Thymus (tissue), 11 donors: ENCODE measurements around the gene MADCAM1. TPM values are rescaled to one million over a fixed set of nuclear protein-coding genes. Genes with fewer than 3 reads are reported as not detected.

ENCODE experiments used
- DNase-seq, 9 donors: peaks; one replicate each; pipeline ENCODE4 v3.0.0-alpha.2; 2013; ENCODE audit warnings: low spot score in 9 of 9, low read depth in 6 of 9, missing footprints in 1 of 9
- H3K27ac ChIP-seq, 2 donors: one replicate each; pipeline ENCODE4 v1.5.1; 2013; ENCODE audit warnings: control low read depth in 1 of 2, low read depth in 1 of 2, low read length in 1 of 2, mild to moderate bottlenecking in 1 of 2, moderate library complexity in 1 of 2
- H3K27me3 ChIP-seq, 2 donors: one replicate each; pipeline ENCODE4 v1.5.1; 2013; ENCODE audit warnings: low read length in 1 of 2; ENCODE audit not compliant: control insufficient read depth in 2 of 2, insufficient read depth in 1 of 2
- H3K36me3 ChIP-seq, 2 donors: one replicate each; pipeline ENCODE4 v1.5.1; 2013; ENCODE audit warnings: low read length in 1 of 2, mild to moderate bottlenecking in 1 of 2, moderate library complexity in 1 of 2; ENCODE audit not compliant: control insufficient read depth in 2 of 2, insufficient read depth in 2 of 2
- H3K4me1 ChIP-seq, 2 donors: one replicate each; pipeline ENCODE4 v1.5.1; 2013; ENCODE audit warnings: low read length in 2 of 2; ENCODE audit not compliant: control insufficient read depth in 2 of 2, insufficient read depth in 2 of 2
- H3K4me3 ChIP-seq, 2 donors: one replicate each; pipeline ENCODE4 v1.5.1; 2013; ENCODE audit warnings: low read length in 2 of 2, control low read depth in 1 of 2, mild to moderate bottlenecking in 1 of 2
- H3K9me3 ChIP-seq, 2 donors: one replicate each; pipeline ENCODE4 v1.5.1; 2013; ENCODE audit warnings: low read length in 1 of 2, mild to moderate bottlenecking in 1 of 2; ENCODE audit not compliant: control insufficient read depth in 2 of 2, insufficient read depth in 1 of 2
- WGBS: extraction: QIAGEN DNeasy Blood & Tissue Kit; methylation state at CpG from one replicate; pipeline ENCODE4 v1.1.7; 2013; 5-methylcytosine and 5-hydroxymethylcytosine counted together
- polyA plus RNA-seq: library from polyadenylated mRNA; stranded (reverse); fragments of 200-250 nt; gene quantifications from one replicate; pipeline ENCODE4 v1.2.3, GENCODE V29; 2013
- total RNA-seq: library from RNA; stranded (reverse); fragments of 120-200 nt; gene quantifications from one replicate; pipeline ENCODE4 v1.2.4, GENCODE V29; 2013
- donor health status: healthy.

Gene MADCAM1
- total and polyA plus RNA-seq, 2 donors, result 0.27 to 1.4 TPM

- no peak for DNase-seq
- 87% methylated on average over 52 of the region's 52 CpGs for WGBS
- H3K36me3 ChIP-seq, result no peaks in the 10 kb centered on the region
- H3K4me1 ChIP-seq, result peaks cover 0 to 7% of the 10 kb centered on the region in 2 donors
- H3K4me3 ChIP-seq, result no peak overlapping the region
- no peaks in the 10 kb centered on the region for H3K9me3 ChIP-seq
- H3K27me3 ChIP-seq, result peaks cover 0 to 9% of the 10 kb centered on the region in 2 donors
- no peak overlapping the region for H3K27ac ChIP-seq
Observed at GRCh38 chr19:548886-549830, 52.9 kb downstream of the MADCAM1 start.

DNA sequence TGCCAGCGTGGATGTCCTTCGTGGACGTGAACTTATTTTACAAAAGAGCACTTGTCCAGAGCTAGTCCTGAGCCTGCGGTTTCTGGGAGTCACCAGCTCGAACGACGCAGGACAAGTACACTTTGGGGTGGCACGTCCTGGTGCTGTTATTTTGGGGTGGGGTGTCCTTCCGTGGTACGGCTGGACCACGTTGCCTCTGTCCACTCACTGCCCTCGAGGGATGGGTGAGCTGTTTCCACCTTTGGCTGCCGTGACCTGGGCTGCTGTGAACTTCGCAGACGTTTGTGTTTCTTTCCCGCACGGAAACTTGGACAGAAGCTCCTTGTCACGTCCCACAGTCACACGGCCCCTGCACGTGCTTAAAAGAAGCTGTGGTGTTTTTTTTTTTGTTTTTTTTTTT is 58.5 kb downstream of the MADCAM1 start:
- no peak overlapping the region for H3K27ac ChIP-seq
- H3K27me3 ChIP-seq, result peaks cover 0 to 12% of the 10 kb centered on the region in 2 donors
- H3K4me3 ChIP-seq, result no peak overlapping the region
- whole genome bisulfite sequencing, result 91% methylated on average over 20 of the region's 20 CpGs
- no peaks in the 10 kb centered on the region for H3K9me3 ChIP-seq
- H3K4me1 ChIP-seq, result no peaks in the 10 kb centered on the region
- DNase-seq, result no peak
- no peaks in the 10 kb centered on the region for H3K36me3 ChIP-seq

Other genes with a start within 250 kb of the MADCAM1 start
- gene PLPP2, start 205.1 kb upstream of the MADCAM1 start, total RNA-seq, result 2.6 TPM
- gene PLPP2, start 205.1 kb upstream of the MADCAM1 start, polyA plus RNA-seq, result 5.8 TPM
- gene MIER2, start 151.7 kb upstream of the MADCAM1 start, total RNA-seq, result 8.7 TPM
- gene MIER2, start 151.7 kb upstream of the MADCAM1 start, polyA plus RNA-seq, result 24.9 TPM
- gene C2CD4C, start 87.3 kb upstream of the MADCAM1 start, total RNA-seq, result 0.38 TPM
- 0.59 TPM for gene C2CD4C, start 87.3 kb upstream of the MADCAM1 start, polyA plus RNA-seq
- 1.1 TPM for gene SHC2, start 35.5 kb upstream of the MADCAM1 start, total RNA-seq
- gene SHC2, start 35.5 kb upstream of the MADCAM1 start, polyA plus RNA-seq, result 5.2 TPM
- 20.4 TPM for gene TPGS1, start 11.0 kb downstream of the MADCAM1 start, total RNA-seq
- 14.3 TPM for gene TPGS1, start 11.0 kb downstream of the MADCAM1 start, polyA plus RNA-seq
- gene CDC34, start 35.3 kb downstream of the MADCAM1 start, total RNA-seq, result 48.0 TPM
- gene CDC34, start 35.3 kb downstream of the MADCAM1 start, polyA plus RNA-seq, result 72.0 TPM
- 57.1 TPM for gene GZMM, start 47.6 kb downstream of the MADCAM1 start, total RNA-seq
- 28.0 TPM for gene GZMM, start 47.6 kb downstream of the MADCAM1 start, polyA plus RNA-seq
- 141 TPM for gene BSG, start 76.1 kb downstream of the MADCAM1 start, total RNA-seq
- gene BSG, start 76.1 kb downstream of the MADCAM1 start, polyA plus RNA-seq, result 155 TPM
- 0.05 TPM for gene HCN2, start 93.4 kb downstream of the MADCAM1 start, total RNA-seq
- 0.46 TPM for gene HCN2, start 93.4 kb downstream of the MADCAM1 start, polyA plus RNA-seq
- 37.0 TPM for gene POLRMT, start 137.1 kb downstream of the MADCAM1 start, total RNA-seq
- 130 TPM for gene POLRMT, start 137.1 kb downstream of the MADCAM1 start, polyA plus RNA-seq
- gene FGF22, start 143.4 kb downstream of the MADCAM1 start, total RNA-seq, result not detected
- gene FGF22, start 143.4 kb downstream of the MADCAM1 start, polyA plus RNA-seq, result 0.25 TPM
- gene RNF126, start 166.7 kb downstream of the MADCAM1 start, total RNA-seq, result 16.1 TPM
- 38.2 TPM for gene RNF126, start 166.7 kb downstream of the MADCAM1 start, polyA plus RNA-seq
- 3.1 TPM for gene FSTL3, start 179.9 kb downstream of the MADCAM1 start, total RNA-seq
- 12.5 TPM for gene FSTL3, start 179.9 kb downstream of the MADCAM1 start, polyA plus RNA-seq
- gene PRSS57, start 199.0 kb downstream of the MADCAM1 start, total RNA-seq, result 8.5 TPM
- 1.1 TPM for gene PRSS57, start 199.0 kb downstream of the MADCAM1 start, polyA plus RNA-seq
- gene PALM, start 212.4 kb downstream of the MADCAM1 start, total RNA-seq, result 2.2 TPM
- gene PALM, start 212.4 kb downstream of the MADCAM1 start, polyA plus RNA-seq, result 11.7 TPM